ENCODE data around the gene KCNE3.

- TF ChIP-seq EZH2 (IDR thresholded peaks at IDR 0.05; ENCODE audit: borderline replicate concordance, control insufficient read depth, low read depth, low read length) (no peak), REST (IDR thresholded peaks at IDR 0.05; ENCODE audit: low read depth, low read length) (no peak), POLR2A (IDR thresholded peaks at IDR 0.05; ENCODE audit: low read depth, low read length) (no peak), SMAD1 (IDR thresholded peaks at IDR 0.05; ENCODE audit: low read depth, partially characterized antibody) (no peak), SPI1 (IDR thresholded peaks at IDR 0.05; ENCODE audit: borderline replicate concordance, insufficient read depth, low read depth, low read length) (no peak), TAF1 (IDR thresholded peaks at IDR 0.05; ENCODE audit: borderline replicate concordance, low read depth, low read length) (no peak), GABPA (IDR thresholded peaks at IDR 0.05; ENCODE audit: low read depth) (no peak), RAD21 (IDR thresholded peaks at IDR 0.05; ENCODE audit: insufficient read depth, low read depth, low read length) (no peak)
- TF ChIP-seq, protein P1, sequence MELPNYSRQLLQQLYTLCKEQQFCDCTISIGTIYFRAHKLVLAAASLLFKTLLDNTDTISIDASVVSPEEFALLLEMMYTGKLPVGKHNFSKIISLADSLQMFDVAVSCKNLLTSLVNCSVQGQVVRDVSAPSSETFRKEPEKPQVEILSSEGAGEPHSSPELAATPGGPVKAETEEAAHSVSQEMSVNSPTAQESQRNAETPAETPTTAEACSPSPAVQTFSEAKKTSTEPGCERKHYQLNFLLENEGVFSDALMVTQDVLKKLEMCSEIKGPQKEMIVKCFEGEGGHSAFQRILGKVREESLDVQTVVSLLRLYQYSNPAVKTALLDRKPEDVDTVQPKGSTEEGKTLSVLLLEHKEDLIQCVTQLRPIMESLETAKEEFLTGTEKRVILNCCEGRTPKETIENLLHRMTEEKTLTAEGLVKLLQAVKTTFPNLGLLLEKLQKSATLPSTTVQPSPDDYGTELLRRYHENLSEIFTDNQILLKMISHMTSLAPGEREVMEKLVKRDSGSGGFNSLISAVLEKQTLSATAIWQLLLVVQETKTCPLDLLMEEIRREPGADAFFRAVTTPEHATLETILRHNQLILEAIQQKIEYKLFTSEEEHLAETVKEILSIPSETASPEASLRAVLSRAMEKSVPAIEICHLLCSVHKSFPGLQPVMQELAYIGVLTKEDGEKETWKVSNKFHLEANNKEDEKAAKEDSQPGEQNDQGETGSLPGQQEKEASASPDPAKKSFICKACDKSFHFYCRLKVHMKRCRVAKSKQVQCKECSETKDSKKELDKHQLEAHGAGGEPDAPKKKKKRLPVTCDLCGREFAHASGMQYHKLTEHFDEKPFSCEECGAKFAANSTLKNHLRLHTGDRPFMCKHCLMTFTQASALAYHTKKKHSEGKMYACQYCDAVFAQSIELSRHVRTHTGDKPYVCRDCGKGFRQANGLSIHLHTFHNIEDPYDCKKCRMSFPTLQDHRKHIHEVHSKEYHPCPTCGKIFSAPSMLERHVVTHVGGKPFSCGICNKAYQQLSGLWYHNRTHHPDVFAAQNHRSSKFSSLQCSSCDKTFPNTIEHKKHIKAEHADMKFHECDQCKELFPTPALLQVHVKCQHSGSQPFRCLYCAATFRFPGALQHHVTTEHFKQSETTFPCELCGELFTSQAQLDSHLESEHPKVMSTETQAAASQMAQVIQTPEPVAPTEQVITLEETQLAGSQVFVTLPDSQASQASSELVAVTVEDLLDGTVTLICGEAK (IDR thresholded peaks at IDR 0.05; ENCODE audit: borderline replicate concordance), result no peak
Measured at GRCh38 chr11:74490941-74491340, 23.6 kb upstream of the KCNE3 start.
